Transverse colon (tissue), 4 donors: Measurements from ENCODE around the gene POM121L2. TPM values are rescaled to one million over a fixed set of nuclear protein-coding genes. Genes with fewer than 3 reads are reported as not detected.

Experiments used
- DNase-seq: peaks from one replicate; pipeline ENCODE4 v3.0.0-alpha.2; 2019
- H3K27ac ChIP-seq, 4 donors: fragments of 200-600 bp; sonication (generic); 2 replicates each; pipeline ENCODE4 v1.5.1; 2016 to 2018; ENCODE audit warnings: inconsistent platforms in 4 of 4
- H3K27me3 ChIP-seq: fragments of 200-600 bp; sonication (generic); 2 replicates; pipeline ENCODE4 v1.5.1; 2017; ENCODE audit warnings: inconsistent platforms
- H3K36me3 ChIP-seq, 4 donors: fragments of 200-600 bp; sonication (generic); 2 replicates each; pipeline ENCODE4 v1.5.1; 2017 to 2019; ENCODE audit warnings: inconsistent platforms in 4 of 4
- H3K4me1 ChIP-seq, 4 donors: fragments of 200-600 bp; sonication (generic); 2 replicates each; pipeline ENCODE4 v1.5.1; 2017 to 2020; ENCODE audit warnings: inconsistent platforms in 4 of 4
- H3K4me3 ChIP-seq, 4 donors: fragments of 200-600 bp; sonication (generic); 1 replicate in 1 of 4; 2 replicates in 3 of 4; pipeline versions ENCODE4 v1.5.1 to v1.6.1; 2017 to 2019; ENCODE audit warnings: inconsistent platforms in 4 of 4
- H3K9me3 ChIP-seq, 2 donors: fragments of 200-600 bp; sonication (generic); 2 replicates each; pipeline ENCODE4 v1.5.1; 2017 to 2019; ENCODE audit warnings: inconsistent platforms in 2 of 2
- EP300 ChIP-seq: sonication (generic); formaldehyde crosslinking; IDR thresholded peaks from one replicate; pipeline ENCODE4 v1.6.1; 2017; ENCODE audit warnings: antibody characterized with exemption, low read depth
- POLR2A ChIP-seq: fragments of 450-650 bp; IDR thresholded peaks from one replicate; pipeline ENCODE4 v1.6.1; 2016; ENCODE audit warnings: antibody characterized with exemption, mild to moderate bottlenecking, moderate library complexity
- POLR2AphosphoS5 ChIP-seq, 3 donors: sonication (generic); formaldehyde crosslinking; IDR thresholded peaks; one replicate each; pipeline ENCODE4 v1.6.1; 2016; ENCODE audit warnings: antibody characterized with exemption in 3 of 3
- WGBS, 2 donors: methylation state at CpG; one replicate each; pipeline ENCODE4 v1.1.5; 2018; ENCODE audit warnings: low coverage in 1 of 2; 5-methylcytosine and 5-hydroxymethylcytosine counted together
- in situ Hi-C, 4 donors: fragments of 200-750 bp; cut with MboI; loops; one replicate each; pipeline versions ENCODE4 v1.15.0 to v1.15.1; 2017; ENCODE audit warnings: low sequenced_read_pairs in 3 of 4, low pct_ligation_motif_present in 1 of 4, low pct_unique_long_range_greater_than_20kb in 1 of 4
- intact Hi-C: fragments of 100-400 bp; cut with DNase I; formaldehyde crosslinking; loops from one replicate; pipeline ENCODE4 v1.15.1; 2023; ENCODE audit warnings: low total_unique reads
- total RNA-seq, 4 donors: library from RNA; depleted of rRNA; stranded (reverse); fragments of >200 nt; gene quantifications; one replicate each; pipeline ENCODE4 v1.1.0, GENCODE V29; 2016
- TF ChIP-seq, protein P1 (sequence below), 5 experiments: fragments of 200-600 bp in 3 of 5; fragments of 450-650 bp in 2 of 5; sonication (generic) in 3 of 5; IDR thresholded peaks; 1 replicate in 2 of 5; 2 replicates in 3 of 5; pipeline ENCODE4 v1.5.1; 2016 to 2017; ENCODE audit warnings: antibody characterized with exemption in 5 of 5, inconsistent platforms in 3 of 5, mild to moderate bottlenecking in 2 of 5, moderate library complexity in 1 of 5

Gene POM121L2
- total RNA-seq, 4 donors from 2014 or later = not detected

- Histone ChIP-seq H3K36me3 (no peaks in the 10 kb centered on the region), H3K4me3 (no peak overlapping the region), H3K27ac (no peak overlapping the region), H3K27me3 (peaks cover 99% of the 10 kb centered on the region), H3K4me1 (peaks cover 0 to 12% (median 3%) of the 10 kb centered on the region in 4 donors), H3K9me3 (peaks cover 3% of the 10 kb centered on the region in 2 donors)
- 34 to 35% methylated on average over 14 to 16 of the region's 16 CpGs for WGBS, 2 donors
- DNase-seq = no peak
- in situ Hi-C loops = no loop called here
- intact Hi-C loops = no loop called here
- no peak for TF ChIP-seq EP300
- no peak for TF ChIP-seq POLR2AphosphoS5 (IDR thresholded peaks at IDR 0.05)
- TF ChIP-seq POLR2A = no peak
- TF ChIP-seq, protein P1, sequence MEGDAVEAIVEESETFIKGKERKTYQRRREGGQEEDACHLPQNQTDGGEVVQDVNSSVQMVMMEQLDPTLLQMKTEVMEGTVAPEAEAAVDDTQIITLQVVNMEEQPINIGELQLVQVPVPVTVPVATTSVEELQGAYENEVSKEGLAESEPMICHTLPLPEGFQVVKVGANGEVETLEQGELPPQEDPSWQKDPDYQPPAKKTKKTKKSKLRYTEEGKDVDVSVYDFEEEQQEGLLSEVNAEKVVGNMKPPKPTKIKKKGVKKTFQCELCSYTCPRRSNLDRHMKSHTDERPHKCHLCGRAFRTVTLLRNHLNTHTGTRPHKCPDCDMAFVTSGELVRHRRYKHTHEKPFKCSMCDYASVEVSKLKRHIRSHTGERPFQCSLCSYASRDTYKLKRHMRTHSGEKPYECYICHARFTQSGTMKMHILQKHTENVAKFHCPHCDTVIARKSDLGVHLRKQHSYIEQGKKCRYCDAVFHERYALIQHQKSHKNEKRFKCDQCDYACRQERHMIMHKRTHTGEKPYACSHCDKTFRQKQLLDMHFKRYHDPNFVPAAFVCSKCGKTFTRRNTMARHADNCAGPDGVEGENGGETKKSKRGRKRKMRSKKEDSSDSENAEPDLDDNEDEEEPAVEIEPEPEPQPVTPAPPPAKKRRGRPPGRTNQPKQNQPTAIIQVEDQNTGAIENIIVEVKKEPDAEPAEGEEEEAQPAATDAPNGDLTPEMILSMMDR (IDR thresholded peaks at IDR 0.05) = no peak
Observed at GRCh38 chr6:27283279-27283678, 28.8 kb downstream of the POM121L2 start.

DNA sequence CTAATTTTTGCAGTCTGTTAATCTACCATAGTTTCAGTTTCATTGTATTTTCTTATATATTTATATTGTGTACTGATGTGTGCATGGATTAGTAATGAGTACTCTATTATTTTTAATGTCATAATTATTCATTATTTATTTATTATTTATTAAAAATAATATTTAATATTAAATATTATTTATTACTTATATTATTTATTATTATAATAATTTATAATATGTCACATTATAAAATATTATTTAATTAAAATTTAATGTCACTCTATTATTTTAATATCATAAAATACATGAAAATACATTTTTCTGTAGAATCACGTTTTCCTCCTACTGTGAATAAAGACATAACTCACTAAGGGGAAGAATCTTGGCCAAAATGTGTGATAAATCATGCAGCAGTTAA is 30.5 kb downstream of the POM121L2 start:
- H3K4me1 ChIP-seq = peaks cover 0 to 12% (median 3%) of the 10 kb centered on the region in 4 donors
- H3K9me3 ChIP-seq = peaks cover 3% of the 10 kb centered on the region in 2 donors
- WGBS, 2 donors = 33 to 47% methylated on average over 1 of the region's 1 CpG
- no peaks in the 10 kb centered on the region for H3K36me3 ChIP-seq
- no peak for TF ChIP-seq POLR2A
- no peak for TF ChIP-seq POLR2AphosphoS5 (IDR thresholded peaks at IDR 0.05)
- no peak for TF ChIP-seq EP300
- TF ChIP-seq, protein P1 (IDR thresholded peaks at IDR 0.05) = no peak
- H3K4me3 ChIP-seq = no peak overlapping the region
- intact Hi-C loops (no loop called here), in situ Hi-C loops (no loop called here)
- no peak overlapping the region for H3K27ac ChIP-seq
- DNase-seq = no peak
- peaks cover 99% of the 10 kb centered on the region for H3K27me3 ChIP-seq

DNA sequence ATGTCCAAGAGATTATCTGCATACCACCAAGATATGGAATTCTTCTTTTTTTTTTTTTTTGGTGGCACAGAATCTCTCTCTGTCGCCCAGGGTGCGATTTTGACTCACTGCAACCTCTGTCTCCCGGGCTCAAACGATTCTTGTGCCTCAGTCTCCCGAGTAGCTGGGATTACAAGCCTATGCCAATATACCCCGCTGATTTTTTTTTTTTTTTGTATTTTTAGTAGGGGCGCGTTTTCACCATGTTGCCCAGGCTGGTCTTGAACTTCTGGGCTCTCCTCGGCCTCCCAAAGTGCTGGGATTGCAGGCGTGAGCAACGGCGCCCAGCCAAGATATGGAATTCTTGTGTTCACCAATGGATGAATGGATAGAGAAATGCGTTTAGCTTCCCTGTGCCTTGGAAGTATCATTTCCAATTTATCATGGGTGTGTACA is 31.0 kb downstream of the POM121L2 start:
- peaks cover 3% of the 10 kb centered on the region in 2 donors for H3K9me3 ChIP-seq
- no peak overlapping the region for H3K4me3 ChIP-seq
- intact Hi-C loops = no loop called here
- peaks cover 0 to 12% (median 3%) of the 10 kb centered on the region in 4 donors for H3K4me1 ChIP-seq
- TF ChIP-seq POLR2A (no peak), POLR2AphosphoS5 (IDR thresholded peaks at IDR 0.05) (no peak), EP300 (no peak)
- TF ChIP-seq, protein P1 (IDR thresholded peaks at IDR 0.05) = no peak
- H3K36me3 ChIP-seq = no peaks in the 10 kb centered on the region
- in situ Hi-C loops = no loop called here
- 22 to 32% methylated on average over 9 to 13 of the region's 13 CpGs for WGBS, 2 donors
- no peak overlapping the region for H3K27ac ChIP-seq
- no peak for DNase-seq
- H3K27me3 ChIP-seq = peaks cover 99% of the 10 kb centered on the region

DNA sequence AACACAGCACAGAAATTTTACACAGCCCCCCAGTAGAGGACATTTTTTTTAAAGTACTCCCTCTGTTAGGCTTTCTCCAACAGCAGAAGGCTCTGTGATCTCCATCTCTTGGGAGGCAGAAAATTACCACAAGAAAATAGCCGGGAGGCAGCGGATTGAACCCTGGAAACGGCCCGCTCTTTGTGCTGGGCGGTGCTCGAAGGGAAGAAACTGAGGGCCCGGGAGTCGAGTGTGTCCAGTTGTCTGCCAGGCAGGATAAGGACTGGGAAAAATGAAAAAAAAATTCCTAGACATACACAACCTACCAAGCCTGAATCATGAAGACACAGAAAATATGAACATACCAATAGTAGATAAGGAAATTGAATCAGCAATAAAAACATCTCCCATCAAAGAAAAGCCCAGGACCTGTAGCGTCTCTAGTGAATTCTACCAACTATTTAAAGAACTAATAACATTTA is 31.5 kb downstream of the POM121L2 start:
- Histone ChIP-seq H3K4me3 (no peak overlapping the region), H3K36me3 (no peaks in the 10 kb centered on the region), H3K27me3 (peaks cover 99% of the 10 kb centered on the region), H3K4me1 (peaks cover 0 to 12% (median 3%) of the 10 kb centered on the region in 4 donors), H3K9me3 (peaks cover 3% of the 10 kb centered on the region in 2 donors), H3K27ac (no peak overlapping the region)
- no peak for DNase-seq
- WGBS, 2 donors = 12 to 25% methylated on average over 5 to 9 of the region's 9 CpGs
- intact Hi-C loops (no loop called here), in situ Hi-C loops (no loop called here)
- TF ChIP-seq EP300 (no peak), POLR2A (no peak), POLR2AphosphoS5 (IDR thresholded peaks at IDR 0.05) (no peak)
- TF ChIP-seq, protein P1 (IDR thresholded peaks at IDR 0.05) = no peak
